ENCODE results near the gene COL6A2.

Gene COL6A2

GRCh38 chr21:46111857-46112724 is 14.2 kb downstream of the COL6A2 start:
- H3K4me3 ChIP-seq (ENCODE audit: low read length): no peak overlapping the region
- TF ChIP-seq, protein P1, sequence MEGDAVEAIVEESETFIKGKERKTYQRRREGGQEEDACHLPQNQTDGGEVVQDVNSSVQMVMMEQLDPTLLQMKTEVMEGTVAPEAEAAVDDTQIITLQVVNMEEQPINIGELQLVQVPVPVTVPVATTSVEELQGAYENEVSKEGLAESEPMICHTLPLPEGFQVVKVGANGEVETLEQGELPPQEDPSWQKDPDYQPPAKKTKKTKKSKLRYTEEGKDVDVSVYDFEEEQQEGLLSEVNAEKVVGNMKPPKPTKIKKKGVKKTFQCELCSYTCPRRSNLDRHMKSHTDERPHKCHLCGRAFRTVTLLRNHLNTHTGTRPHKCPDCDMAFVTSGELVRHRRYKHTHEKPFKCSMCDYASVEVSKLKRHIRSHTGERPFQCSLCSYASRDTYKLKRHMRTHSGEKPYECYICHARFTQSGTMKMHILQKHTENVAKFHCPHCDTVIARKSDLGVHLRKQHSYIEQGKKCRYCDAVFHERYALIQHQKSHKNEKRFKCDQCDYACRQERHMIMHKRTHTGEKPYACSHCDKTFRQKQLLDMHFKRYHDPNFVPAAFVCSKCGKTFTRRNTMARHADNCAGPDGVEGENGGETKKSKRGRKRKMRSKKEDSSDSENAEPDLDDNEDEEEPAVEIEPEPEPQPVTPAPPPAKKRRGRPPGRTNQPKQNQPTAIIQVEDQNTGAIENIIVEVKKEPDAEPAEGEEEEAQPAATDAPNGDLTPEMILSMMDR (IDR thresholded peaks at IDR 0.05; ENCODE audit: insufficient read depth, low read depth, low read length, missing control alignments): no peak
- no peak for DNase-seq (ENCODE audit: low read depth)

DNA sequence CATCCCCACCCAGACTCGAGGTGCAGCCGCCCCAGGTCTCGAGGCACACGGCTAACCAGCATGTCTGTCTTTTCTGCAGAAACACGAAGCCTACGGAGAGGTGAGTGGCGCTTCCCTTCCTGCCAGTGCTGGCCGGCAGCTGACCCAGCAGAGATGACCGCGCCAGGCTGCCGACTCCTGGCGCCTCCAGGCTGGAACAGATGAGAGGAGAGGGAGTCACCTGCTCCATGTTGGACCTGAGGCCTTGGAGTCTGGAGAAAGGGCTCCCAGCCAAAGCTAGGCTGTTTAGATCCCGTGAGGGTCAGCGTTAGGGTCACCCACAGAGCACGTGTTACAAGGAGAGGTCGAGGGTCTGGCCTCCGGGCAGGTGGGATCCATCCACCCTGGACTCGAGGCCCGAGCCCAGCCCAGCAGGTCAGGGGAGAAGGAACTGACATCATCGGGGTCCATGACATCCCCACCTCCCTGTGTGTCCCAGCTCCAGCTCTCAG is 14.9 kb downstream of the COL6A2 start:
- TF ChIP-seq, protein P1 (IDR thresholded peaks at IDR 0.05; ENCODE audit: insufficient read depth, low read depth, low read length, missing control alignments): no peak
- no peak overlapping the region for H3K4me3 ChIP-seq (ENCODE audit: low read length)
- no peak for DNase-seq (ENCODE audit: low read depth)

DNA sequence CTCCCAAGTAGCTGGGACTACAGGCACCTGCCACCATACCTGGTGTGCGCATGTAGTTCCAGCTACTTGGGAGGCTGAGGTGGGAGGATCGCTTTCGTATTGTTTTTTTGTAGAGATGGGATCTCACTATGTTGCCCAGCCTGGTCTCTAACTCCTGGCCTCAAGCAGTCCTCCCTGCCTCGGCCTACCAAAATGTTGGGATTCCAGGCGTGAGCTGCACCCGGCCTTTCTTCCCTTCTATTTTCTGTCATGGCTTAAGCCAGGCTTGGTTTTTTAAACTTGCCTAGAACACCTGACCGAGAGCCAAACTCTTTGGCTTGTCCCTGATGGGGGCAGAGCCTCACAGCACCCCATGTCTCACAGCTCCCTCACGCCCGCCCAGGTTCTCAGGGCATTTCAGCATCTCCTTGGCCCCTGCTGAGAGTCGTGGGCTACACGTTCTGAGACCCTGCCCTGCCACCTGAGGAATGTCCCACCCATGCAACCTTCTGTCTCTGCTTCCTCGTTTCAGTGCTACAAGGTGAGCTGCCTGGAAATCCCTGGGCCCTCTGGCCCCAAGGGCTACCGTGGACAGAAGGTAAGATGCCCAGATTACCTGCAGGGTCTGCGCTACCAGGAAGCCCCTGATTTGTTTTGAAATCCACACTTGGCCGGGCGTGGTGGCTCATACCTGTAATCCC is 15.7 kb downstream of the COL6A2 start:
- TF ChIP-seq, protein P1 (IDR thresholded peaks at IDR 0.05; ENCODE audit: insufficient read depth, low read depth, low read length, missing control alignments): no peak
- no peak for DNase-seq (ENCODE audit: low read depth)
- H3K4me3 ChIP-seq (ENCODE audit: low read length): no peak overlapping the region

DNA sequence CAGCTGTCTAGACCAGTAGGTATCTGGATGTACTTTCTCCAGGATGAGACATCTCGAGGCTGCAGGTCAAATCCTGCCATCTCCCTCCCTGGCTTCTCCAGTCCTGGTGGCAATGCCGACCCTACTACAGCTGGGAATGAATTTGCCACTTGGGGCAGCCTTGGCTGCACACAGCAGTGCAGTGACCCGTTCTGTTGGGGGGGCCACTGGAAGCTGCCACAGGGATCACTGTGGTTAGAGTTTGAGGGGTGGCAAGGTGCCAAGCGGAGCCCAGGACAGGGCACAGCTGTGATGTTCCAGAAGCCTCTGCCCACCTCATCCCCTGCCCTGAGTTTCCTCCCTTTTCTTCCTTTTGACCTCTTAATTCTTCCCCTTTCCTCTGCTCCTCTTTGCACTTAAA is 17.1 kb downstream of the COL6A2 start:
- DNase-seq (ENCODE audit: low read depth): no peak
- no peak overlapping the region for H3K4me3 ChIP-seq (ENCODE audit: low read length)
- TF ChIP-seq, protein P1 (IDR thresholded peaks at IDR 0.05; ENCODE audit: insufficient read depth, low read depth, low read length, missing control alignments): no peak

DNA sequence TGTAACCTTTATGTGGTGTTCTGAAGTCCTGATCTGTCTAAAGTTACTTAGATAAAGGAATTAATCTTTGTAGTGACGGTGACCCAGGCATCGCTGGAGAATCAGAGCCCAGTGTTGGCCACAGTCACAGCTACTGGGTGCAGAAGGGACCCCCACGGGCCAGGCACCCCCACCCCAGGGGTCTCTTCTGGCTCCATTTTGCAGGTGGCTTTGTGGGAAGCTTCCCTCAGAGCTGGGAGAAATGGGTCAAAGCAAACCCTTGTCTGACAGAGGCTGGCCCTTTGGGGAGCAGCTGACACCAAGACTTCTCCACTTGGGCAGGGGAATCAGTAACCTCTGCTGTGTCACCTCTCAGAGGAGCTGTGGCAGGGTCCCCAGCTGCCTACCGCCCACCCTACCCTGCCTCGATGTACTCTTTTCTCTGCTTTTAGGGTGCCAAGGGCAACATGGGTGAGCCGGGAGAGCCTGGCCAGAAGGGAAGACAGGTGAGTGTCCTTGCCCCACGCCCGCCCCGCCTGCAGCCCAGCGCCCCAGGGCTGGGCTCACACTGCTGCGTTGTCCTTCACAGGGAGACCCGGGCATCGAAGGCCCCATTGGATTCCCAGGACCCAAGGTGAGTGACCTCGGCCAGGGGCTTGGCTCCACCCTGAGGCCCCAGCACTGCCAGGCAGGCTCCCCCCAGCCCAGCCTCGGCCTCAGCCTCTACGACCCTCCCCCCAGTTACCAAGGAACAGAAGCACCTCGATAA is 17.7 kb downstream of the COL6A2 start:
- TF ChIP-seq, protein P1 (IDR thresholded peaks at IDR 0.05; ENCODE audit: insufficient read depth, low read depth, low read length, missing control alignments): no peak
- H3K4me3 ChIP-seq (ENCODE audit: low read length): no peak overlapping the region
- DNase-seq (ENCODE audit: low read depth): no peak

GRCh38 chr21:46116189-46116775 is 18.4 kb downstream of the COL6A2 start:
- no peak for DNase-seq (ENCODE audit: low read depth)
- no peak overlapping the region for H3K4me3 ChIP-seq (ENCODE audit: low read length)
- TF ChIP-seq, protein P1 (IDR thresholded peaks at IDR 0.05; ENCODE audit: insufficient read depth, low read depth, low read length, missing control alignments): no peak
